GM18873 (cell line): ENCODE measurements around the gene PXYLP1.

ENCODE experiments used
- ATAC-seq: cut with Tn5 transposase; IDR thresholded peaks from one replicate; pipeline ENCODE4 v1.9.1; 2021; ENCODE audit warnings: mild to moderate bottlenecking, moderate library complexity, moderate number of reproducible peaks; ENCODE audit not compliant: unreplicated experiment, low FRiP score

The PXYLP1 gene

DNA sequence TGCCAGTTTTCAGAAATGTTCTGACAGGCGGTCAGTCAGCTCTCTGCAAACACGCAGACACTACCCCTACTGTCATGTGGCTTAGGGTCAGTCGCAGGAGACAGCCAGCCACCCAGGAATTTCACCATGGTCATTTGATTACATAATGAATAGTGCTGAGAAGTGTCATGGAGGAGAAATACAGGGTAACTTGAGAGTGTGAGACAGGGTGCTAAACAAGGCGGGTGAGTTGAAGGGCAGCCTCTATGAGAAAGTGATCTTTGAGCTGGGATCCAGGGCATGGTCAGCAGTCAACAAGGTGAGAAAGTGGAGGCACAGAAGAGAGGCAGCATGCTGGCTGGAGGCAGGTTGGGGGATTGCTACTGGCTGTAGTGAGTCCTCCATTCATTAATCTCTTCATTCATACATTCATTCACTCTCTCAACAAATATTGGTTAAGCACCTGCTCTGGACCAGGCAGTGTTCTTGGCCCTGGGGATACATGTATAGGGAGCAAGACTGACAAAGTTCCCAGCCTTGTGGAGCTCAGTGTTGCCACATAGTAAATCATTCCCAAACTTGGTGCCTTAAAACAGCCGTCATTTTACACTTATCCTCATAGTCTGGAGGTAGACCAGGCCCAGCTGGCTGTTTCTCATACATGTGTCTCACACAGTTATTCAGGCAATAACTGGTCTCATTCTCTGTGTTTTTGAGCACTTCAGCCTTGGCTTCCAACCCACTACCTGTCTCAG is 14.8 kb downstream of the PXYLP1 start:
- ATAC-seq, result no peak

DNA sequence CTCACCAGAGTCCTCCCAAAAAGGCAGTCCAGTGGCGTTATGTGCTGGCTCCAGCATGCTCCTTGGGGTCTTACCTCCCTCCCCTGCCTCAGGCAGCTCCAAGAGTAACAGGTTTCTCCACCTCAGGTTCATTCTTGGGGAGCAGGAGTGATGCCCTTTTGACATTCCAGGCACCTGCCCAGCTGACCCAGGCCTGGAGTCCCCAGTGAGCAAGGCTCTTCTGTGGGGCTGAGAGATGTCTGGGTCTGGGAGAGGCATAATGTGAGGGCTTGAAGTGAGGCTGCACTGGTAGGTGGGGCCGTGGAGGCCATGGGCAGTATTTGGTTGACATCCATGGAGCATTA is 15.3 kb downstream of the PXYLP1 start:
- ATAC-seq, result no peak

DNA sequence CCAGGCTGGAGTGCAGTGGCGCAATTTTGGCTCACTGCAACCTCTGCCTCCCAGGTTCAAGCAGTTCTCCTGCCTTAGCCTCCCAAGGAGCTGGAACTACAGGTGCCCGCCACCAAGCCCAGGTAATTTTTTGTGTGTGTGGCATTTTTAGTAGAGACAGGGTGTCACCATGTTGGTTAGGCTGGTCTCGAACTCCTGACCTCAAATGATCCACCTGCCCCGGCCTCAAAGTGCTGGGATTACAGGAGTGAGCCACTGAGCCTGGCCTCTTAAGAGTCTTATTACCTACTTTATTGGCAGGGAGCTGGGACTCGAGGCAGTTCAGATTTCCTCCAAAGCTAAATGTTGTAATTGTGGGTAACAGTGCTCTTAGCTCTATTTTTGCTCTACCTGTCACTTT is 16.4 kb downstream of the PXYLP1 start:
- ATAC-seq, result no peak

DNA sequence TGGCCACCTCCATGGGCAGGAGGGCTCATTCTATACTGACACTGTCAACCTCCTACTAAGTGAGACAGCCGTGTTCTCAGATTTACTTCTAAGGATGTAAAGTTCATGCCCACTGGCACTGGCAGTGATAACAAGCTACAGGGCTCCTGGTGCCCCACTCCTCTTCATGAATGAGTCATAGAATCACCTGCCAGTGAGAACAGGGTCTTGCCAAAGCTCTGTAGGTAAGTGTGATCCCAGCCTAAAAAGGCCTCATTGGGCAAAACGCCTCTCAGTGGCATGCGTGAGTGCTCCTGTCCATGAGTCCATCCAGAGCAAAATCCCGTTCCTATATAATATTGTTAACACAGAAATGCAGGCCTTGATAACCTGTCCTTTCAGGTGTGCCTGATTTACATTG is 17.4 kb downstream of the PXYLP1 start:
- no peak for ATAC-seq

DNA sequence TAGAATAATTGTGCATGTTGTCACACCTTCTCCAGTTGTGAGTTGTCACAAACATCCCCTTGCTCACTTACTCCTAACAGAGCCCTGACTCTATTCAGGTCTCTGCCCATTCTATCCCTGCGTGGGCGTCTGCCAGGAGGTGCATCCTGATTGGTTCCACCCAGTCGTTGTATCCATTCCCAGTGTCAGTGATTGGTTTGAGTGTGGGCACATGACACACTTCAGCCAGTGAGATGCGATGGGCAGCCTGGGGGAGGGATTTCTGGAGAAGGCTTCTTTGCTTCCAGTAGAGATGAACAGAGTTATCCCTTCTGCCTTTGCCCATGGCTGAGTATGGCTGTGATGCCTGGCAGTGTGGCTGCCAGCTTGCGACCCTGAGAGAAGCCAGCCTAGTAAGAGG is 18.7 kb downstream of the PXYLP1 start:
- ATAC-seq, result no peak

DNA sequence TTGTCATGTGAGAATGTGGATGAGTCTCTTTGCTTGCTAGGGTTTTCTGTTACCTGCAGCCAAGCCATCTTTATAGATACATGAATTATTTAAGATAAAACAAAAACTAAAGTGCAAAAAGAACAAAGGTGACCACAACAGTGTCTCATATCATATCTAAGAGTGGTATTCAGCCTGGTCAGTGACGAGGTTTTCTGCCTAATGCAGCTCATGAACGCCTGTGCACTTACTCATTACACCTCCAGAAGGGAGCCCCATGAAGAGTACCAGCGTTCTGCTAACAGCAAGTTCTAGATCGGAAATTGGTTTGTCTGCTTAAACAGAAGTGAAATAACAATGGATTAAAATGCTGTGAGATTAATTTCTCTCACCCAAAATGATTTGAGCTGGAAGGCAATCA is 19.2 kb downstream of the PXYLP1 start:
- no peak for ATAC-seq

DNA sequence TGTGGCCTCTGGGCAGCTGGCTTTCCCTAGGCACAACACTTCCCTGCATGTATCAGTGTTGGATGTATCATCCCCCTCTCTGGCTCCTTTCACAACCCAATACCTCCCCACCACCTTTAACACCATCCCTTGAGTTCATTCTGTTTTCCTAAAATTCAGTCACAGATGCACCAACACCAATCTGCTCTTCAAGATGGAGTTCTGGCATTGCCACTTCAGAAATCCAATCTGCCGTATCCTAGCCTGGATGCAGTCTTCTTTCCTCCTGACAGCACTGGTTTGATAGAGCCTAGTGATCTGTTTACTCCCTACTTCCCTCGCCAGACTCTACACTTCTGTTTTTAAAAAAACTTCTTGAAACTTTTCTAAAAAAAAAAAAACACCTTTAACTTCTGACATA is 21.7 kb downstream of the PXYLP1 start:
- ATAC-seq, result no peak

DNA sequence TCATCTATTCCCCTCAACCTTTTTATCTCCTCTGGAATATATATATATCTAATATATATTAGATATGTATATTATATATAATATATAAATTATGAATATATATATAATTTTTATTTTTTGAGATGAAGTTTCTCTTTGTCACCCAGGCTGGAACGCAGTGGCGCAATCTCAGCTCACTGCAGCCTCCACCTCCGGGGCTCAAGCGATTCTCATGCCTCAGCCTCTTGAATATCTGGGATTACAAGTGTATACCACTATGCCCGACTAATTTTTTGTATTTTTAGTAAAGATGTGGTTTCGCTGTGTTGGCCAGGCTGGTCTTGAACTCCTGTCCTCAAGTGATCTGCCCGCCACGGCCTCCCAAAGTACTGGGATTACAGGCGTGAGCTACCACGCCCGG is 22.2 kb downstream of the PXYLP1 start:
- ATAC-seq, result no peak

DNA sequence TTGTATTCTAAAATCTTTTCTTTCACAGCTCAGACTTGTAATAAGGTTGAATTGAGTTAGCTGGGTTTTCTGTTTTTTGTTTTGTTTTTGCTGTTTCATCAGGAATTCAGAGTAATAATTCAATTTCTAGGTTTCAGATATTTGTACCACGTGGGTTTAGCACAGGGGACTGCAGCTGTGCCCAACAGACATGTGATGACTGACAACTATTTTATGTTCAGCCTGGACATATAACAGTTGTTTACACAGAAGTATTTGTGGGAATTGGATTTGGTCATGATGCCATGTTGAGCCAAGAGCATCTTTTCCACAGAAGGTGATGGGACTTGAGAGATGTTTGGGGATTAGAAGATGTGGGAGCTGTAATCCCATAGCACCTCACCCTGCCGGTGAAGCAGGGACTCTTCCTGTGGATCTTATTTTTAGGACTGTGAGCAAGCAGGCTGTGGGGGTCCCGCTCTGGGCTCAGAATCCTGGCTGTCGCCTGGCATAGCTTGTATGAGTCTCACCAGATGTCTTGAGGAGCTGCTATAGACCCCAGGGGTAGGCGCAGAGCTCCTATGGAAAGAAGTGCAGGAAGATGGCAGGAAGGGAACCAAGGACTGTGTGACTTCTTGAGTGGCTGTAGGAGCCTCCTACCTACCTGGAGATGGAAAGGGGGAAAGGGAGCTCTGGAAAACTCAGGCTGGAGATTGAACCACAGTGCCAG is 23.7 kb downstream of the PXYLP1 start:
- ATAC-seq, result no peak

DNA sequence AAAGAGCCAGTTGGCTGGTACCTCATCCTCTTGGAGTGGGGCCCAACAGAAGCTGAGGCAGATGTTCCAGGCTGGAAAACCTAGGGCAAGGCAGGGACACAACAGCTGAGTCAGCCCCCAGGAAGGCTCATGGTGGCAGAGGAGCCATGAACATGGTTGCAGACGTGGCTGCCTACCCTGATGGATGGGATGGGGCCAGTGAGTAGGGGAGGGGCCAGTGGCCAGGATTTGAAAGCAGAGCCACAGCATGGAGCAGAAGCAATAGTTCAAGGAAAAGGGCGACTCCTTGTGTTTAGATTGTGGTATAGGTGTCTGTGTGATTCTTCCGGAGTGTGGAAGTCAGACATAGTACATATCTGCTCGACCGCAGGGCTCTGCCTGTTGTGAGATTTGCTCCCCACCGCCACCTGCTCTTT is 24.2 kb downstream of the PXYLP1 start:
- no peak for ATAC-seq

DNA sequence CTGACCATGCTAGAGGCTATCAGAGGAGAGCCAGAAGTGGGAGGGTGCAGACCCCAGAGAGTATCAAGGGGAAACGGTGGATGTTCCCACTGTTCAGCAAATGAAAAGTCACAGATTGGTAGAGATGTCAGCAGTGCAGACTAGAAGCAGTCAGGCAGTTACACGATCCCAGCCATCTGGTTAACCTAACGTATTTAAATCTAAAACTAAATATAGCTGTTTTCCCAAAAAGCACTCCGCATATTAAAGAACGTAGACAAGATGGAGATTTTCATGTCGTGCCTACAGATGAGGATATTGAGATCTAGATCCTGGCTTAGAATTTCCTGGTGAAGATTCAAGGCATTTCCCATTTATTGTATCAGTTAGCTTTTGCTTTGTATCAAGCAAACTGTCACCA is 25.2 kb downstream of the PXYLP1 start:
- no peak for ATAC-seq

DNA sequence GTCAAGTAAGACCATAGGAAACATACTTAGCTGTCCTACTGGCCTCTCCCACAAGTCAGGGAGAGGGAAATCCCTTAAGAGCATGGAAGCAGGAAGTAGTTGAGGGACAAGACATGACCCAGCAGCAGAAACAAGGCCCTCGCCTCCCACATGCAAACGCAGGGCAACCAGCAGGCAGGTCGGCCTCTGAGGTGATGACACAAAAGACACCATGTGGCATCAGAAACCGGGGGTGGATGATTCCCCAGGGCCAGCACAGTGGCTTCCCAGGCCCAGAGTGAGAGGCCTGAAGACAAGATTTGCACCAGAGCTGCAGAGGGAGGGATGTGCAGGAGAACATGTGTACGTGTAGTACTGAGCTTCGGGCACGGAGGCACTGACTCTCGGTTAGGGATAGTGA is 26.3 kb downstream of the PXYLP1 start:
- ATAC-seq, result no peak

DNA sequence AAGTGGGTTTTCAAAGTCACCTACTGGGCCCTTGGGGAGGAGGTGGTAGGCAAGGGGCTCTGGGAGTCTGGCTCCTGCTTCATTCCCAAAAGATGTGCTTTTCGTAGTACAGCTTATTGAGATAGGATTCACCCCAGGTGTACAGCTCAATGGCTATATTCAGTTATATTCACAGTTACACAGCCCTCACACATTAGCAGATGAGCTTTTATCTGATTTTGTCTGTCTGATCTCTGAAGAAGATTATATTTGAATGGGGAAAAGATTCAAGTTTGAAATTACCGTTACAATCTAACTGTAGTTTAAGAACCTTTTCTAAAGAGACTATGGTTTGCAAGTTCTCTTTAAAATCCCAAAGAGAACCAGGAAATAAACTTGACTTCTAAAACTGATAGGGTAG is 27.3 kb downstream of the PXYLP1 start:
- ATAC-seq, result no peak

DNA sequence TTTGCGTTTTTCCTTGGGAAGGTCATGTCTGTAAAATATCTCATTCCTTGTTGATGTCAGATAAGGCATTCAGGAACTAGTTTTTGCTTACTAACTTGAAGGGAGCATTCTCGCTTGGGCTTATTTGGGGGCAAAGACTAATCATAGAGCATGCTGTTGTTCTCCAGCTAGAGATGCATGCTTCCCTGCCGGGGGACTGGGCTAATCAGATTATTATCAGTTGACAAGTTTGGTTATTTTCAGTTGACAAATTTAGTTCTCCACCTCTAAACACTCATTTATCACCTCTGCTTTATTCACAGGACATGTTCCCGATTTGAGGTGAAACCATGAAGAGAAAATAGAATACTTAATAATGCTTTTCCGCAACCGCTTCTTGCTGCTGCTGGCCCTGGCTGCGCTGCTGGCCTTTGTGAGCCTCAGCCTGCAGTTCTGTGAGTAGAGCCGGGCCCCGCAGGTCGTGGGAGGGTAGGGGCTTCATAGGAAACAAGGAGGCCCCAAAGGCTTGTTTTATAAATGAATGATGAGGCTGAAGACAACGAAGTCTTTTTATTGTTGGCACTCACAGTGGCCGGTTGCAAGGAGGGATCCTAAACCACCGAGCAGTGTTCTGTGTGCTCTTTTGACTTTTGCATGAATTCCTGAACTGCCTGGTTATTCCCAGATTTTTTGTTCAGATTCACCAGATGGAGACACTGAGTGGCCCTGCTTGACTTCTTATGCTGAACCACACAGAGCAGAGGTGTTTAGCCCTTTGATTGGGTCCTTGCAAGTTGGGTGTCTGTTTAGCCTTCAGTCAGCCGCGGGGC is 28.4 kb downstream of the PXYLP1 start:
- ATAC-seq, result no peak

DNA sequence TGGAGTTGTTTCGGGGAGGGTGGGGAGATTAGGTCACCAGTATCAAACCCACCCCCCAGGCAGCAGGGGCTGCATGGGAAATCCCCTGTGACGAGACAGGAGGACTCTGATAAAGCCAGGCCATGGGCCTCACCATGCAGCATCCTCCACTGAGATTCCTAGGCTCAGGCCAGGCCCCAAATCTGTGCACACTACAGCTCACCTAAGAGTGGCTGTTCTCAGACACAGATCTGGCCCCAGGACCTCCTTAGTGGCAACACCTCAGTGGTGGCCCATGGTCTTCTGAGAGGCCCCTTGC is 29.0 kb downstream of the PXYLP1 start:
- no peak for ATAC-seq

DNA sequence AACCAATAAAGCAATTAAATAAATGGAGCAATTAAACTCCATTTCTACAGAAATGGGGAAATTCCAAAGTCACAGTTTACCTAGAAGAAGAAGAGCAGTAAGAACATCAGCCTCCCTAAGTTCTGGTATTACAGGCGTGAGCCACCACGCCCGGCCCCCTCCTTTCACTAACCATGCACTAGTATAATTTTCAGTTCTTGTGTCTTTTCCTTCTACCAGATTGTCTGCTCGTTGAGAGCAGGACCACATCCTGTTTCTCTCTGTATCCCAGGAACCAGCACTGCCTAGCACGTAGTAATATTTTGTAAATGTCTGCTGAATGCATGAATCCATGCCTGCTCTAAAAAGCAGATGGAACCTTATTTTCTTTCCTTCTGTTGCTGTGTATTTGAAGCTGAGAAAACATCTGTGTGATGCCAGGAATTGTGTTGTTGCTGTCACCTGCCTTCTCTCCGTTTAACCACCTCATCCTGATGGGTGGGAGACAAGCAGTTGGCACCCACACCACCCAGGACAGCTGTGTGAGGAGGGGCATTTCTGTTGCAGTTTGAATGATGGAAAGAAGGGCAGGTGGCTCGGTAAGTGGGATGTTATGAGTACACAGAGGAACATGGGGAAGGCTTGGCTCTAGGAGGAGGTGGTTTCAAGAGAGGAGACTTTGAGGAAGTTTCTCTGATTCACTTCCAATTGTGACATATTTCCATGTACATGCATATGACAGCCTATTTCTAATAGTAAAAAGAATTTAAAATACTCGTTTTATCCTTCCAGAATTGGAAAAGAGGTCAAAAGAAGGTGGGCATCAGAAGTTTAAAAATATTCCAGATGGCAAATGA is 30.1 kb downstream of the PXYLP1 start:
- no peak for ATAC-seq

DNA sequence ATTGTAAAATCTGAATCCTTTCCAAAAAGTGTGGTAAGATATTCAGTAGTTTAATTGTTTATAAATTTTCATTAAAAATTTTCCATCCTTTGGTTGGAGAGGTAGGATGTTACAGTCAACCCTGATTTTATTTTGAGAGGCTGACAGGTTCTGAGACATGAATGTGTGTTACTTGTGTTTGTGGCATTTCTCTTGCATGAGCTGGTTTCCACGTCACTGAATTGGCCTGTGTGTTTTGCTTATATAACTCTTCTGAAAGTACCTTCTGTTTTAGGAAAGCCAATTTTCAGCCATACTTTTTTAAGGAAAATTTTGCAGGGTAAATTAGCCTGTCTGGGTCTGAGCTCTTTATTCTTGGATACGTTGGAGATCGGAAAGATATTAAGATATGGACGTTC is 30.7 kb downstream of the PXYLP1 start:
- no peak for ATAC-seq

DNA sequence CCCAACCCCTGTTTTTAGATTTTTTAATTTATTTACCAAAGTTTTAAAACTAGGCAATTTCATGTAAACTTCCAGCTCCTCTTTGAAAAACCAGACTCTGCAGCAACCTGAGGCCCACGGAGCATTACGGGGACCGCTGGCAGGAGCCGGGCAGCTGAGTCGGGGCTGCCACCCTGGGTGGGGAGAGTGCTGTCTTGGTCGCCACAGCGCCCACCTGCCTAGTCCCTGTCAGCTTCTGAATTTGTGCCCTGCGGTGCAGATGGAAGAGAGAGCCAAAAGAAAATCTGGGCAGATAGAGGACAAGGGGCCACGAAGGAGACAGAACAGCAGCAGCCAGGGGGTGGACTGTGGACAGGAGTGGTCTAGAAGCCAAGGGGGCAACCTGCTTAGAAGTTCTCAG is 34.6 kb downstream of the PXYLP1 start:
- ATAC-seq, result no peak

DNA sequence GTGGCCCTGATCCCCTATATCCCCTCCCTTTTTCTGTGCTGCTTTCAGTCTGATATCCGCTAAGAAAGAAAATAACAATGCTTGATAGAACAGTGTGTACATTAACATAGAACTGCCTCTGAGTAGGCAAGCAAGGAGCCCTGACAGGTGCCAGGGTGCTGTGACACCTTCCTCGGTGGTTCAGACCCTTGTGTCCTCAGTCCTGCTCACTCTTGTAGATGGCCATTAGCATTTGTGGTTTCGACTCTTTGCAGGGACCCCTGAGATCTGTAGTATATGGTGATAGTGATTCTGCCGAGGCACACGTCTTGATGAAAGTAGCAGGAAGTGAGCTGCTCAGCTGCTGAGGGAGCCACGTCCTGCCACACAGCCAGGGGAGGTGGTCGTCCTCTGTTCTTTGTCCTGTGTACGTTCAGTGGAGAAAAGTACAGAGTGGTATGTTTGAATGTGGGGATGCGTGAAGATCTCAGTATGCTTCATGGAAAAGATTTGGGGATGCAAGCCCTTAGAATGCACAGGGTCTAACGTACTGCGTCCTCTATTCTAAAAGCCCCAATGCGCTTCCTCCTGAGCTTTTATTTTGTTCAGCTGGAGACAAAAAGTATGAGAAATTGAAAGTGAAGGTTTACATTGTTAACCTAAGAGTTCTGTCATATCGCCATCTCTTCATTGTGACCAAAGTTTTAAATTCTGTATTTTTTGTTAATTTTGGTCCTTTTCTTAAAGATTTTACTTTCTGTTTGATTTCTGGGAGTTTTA is 35.4 kb downstream of the PXYLP1 start:
- ATAC-seq, result peak; percentile 55

DNA sequence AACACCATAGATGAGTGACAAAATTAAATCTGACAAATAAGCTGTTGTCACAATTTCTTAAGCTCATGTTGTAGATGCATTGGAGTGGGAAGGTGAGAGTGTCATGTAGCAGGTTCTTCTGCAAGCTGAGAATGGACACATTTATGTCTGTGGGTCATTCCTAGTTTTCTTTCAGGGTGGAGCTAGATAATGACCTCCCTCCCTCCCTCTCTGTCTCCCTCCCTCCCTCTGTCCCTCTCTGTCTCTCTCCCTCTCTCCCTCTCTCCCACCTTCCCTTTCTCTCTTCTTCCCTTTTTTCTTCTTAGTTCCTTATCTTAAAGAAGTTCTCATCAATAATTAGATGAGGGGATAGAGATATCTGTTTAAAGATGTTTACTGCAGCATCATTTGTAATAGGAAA is 36.0 kb downstream of the PXYLP1 start:
- ATAC-seq, result no peak
